NCI-H1417 (cell line): ENCODE data around the gene ADAM33.
A peak's percentile ranks its signal among the peaks of the same experiment; 100 is the strongest.

Source experiments
- DNase-seq, 3 experiments: peaks; one replicate each; lab custom pipeline; 2025; lab: John Stamatoyannopoulos, UW

The ADAM33 gene

DNA sequence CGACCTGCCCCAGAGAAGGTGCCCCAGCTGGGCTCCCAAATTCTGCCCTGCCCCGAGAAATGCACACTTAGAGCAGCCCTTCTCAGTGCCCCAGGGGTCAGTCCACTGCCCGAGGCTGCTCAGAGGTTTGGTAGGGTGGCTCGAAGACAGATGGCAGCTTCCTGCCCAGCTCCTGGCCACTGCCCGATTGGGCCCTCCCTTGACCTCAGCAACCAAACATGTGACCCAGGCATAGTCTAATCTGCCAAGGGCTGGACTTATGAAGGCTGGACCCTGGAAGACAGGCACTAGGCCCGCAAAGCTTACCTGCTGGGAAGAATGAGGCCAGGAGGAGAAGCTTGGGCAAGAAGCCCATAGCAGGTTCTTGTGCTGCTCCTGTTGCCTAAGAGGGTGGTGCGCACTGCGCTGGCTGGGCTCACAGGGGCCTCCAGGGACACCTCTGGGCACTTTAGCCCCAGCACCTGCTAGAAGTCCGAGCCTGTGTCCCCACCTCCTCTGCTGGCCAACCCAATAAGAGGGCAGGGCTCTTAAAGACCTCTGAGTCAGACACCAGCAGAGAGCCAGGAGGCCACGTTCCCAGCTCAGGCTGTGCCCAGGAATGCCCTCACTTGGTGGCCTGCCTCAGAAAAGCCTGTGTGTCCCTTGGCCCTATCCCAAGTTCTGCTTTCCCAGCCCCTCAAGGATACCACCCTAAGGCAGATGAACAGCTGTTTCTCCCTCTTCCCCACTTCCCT lies 25.1 kb upstream of the ADAM33 start:
- DNase-seq, result no peak

DNA sequence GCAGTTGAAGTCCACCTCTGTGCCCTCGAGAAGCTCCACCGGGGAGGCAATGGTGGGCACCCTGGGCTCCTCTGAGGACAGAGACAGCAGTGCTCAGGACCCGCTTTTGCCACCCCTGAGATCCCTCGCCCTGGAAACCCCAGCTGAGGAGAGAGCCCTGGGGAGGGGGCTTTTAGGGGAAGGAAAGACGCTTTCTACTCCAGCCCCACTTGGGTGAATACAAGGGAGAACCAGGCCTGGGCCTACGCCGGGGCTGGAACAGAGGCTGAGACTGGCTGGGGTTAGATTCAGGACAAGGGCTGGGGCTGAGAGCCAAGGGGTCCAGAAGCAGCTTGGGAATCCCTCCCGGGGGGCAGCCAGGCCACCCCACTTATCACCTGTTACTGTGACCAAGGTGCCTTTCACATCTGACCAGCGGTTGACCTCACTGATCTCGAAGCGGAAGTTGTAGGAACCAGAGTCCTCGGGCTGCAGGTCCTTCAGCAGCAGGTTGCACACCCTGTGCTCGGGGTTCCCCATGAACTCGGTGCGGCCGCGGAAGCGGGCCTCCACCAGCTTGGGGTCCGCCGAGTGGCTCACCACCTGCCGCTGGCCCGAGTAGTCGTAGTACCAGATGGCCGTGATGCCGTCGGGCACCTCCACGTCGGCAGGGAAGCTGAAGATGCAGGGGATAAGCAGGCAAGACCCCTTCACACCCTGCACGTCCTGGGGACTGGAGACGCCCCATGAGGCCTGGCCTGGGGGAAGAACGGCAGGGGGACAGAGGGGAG lies 24.3 kb upstream of the ADAM33 start:
- no peak for DNase-seq

DNA sequence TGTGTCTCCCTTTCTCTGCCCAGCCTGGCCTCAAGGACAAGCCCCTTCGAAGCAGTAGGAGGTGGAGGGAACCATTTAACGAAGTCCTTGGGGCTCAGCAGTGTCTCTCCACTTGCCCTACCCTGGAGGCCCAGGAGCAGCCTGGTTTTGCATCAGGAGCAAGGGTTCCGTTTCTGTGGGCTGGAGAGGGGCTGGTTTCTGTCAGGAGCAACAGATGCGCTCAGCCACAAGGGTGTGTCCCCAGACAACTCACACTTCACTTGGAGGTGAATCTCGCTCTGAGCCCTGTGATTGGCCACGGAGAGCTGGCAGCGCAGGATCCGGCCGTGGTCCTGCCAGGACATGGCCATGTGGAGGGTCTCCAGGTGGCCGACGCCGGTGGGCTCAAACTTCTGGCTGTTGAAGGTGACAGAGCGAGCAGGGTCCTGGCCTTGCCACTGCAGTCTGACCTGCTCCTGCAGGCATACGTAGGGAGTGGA lies 23.7 kb upstream of the ADAM33 start:
- DNase-seq, result no peak

DNA sequence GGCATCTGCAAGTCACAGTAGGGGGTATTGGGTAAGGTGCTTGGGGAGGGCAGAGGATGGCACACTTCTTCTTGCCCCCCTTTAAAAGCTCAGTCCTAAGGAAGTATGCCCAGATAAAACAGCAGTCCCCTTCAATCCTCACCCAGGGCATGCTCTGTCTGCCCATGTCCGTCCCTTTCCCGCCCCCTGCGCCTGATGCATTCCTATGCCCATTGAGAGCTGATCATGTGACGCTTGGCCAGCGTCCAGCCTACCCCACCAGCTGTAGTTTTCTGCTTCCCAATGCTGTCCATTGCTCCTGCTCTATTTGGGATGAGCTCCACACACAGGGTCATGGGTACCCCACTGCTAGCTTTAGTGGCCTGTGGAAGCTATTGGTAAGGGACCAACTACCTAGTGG lies 22.3 kb upstream of the ADAM33 start:
- DNase-seq, result peak in 1 of 3 experiments; percentile 29

DNA sequence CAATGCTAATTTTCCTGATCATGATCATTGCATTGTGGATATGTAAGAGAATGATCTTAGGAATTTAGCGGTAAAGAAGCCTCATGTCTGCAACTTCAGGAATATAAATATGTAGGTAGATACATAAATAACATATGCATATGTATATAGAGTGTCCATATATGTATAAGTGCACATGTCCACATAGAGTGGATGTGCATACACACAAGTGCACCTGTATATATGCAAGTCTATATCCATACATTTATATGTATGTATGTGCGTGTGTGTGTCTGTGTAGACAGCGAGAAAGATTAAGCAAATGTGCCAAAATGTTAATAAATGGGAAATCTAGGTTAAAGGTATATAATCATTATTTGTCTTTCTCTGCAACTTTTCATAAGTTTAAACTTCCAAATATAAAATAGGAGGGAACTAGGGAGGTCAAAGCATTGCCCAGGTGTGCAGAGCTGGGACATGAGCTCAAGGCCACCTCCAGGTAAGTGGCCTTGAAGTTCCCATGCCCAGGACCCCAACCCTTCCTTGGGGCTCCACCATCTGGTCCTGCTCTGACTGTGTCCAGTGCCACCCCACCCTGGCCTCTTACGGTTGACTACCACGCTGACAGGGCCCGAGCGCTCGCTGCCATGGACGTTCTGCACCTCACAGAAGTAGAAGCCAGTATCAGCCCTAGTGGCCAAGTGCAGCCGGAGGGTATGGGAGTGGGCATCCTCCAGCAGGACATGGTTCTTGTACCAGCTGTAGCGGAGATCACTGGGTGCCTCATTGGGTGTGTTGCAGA lies 21.0 kb upstream of the ADAM33 start:
- no peak for DNase-seq

DNA sequence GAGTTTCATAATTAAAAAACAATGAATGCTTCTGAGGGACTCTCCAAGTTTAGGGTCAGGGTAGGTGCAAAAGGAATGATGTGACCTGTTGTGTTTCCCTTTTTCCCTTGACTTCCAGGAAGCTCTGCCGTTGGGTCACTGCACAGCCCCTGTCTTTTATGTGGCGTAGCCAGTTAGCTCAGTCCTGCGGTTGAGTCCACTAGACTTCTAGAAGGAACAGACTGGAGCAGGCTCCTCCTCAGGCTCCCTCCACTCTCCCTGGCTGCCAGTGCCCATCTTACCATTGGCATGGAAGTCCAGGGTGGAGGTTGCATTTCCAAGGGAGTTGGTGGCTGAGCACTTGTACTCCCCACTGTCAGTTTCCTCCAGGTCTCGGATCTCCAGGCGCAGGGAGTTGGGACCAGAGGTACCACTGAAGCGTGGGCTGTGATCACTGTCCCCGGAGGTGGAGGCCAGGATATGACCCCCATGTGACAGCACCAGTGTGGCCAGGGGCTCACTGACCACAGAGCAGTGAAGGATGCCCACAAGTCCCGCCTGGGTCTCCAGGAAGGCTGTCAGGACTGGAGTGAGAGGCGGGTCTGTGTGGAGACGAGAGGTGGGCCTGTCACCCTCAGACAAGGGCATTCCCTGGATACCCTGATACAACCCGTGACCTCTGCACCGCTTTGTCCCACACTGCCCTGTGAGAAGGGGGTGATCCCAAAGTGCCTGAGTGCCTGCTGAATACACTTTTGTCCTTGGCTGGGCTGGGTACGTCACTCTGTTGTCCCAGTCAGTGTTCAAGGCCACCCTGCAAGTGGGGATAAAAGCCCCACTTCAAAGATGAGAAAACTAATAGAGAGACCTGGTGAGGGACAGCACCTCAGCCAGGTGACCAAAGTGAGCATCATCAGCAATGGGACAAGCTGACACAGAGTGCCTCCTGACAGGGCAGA lies 19.5 kb upstream of the ADAM33 start:
- DNase-seq, result no peak

DNA sequence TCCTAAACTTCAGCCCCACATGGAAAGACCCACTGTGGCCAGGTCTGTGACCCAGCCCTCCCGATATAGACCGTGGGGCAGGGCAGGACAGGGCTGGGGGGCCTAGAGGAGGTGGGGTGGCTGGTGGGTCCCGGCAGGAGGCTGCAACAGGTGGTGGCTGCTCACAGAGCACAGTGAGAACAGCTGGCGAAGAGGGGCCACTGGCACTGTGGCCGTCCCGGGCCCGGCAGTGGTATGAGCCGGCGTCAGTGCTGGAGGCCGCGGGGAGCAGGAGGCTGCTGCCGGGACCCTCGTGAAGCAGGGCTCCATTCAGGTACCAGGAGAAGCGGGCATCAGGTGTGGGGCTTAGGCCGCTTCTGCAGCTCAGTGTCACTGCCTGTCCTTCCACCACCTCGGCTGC lies 17.2 kb upstream of the ADAM33 start:
- no peak for DNase-seq

DNA sequence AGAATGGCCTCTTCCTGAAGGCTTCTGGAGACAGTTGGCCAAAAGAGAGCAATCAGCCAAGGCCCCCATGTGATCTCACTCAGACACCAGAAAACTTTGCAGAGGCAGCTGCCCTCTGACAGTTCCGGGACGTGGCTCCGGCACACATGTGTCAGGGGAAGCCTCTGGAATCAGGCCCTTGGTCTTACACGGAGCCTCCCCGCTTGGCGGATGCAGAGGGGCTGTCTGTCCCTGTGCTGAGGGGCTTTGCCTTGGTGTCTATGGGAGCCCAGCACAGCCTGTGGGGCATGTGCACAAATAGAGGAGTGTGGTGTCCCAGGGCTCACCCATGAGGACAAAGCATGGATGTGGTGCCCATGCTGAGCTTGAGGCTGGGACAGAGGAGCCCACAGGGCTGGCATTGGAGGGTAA lies 16.8 kb upstream of the ADAM33 start:
- no peak for DNase-seq

DNA sequence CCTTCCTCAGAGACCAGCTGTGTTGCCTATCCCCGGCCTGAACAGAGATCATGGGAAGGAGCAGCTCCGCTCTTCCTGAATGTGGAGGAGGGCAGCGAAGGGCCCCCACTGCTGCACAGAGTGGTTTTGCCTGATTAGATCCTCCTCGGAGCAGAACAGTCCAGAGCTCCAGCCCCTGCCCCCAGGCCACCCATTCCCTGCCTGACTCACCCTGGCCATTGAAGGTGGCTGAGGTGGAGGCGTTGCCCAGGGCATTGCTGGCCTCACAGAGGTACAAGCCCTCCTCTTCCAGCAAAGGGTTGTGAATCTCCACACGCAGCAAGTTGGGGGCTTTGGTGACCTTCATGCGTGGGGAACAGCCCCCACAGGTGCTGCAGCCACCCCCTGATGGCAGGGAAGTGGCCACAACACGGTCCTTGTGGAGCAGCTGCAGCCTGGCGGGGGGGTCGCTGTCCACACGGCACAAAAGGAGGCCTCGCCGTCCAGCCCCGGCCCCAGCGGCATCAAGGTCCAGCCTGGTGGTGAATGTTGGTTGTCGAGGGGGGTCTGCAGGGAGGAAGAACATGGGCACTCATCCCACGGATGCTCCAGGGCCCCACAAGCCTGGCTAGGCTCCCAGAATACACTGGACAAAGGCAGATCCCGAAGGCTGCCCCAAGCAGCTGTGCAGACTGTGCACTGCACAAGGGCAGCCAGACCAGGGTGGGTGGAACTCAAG lies 15.9 kb upstream of the ADAM33 start:
- no peak for DNase-seq

DNA sequence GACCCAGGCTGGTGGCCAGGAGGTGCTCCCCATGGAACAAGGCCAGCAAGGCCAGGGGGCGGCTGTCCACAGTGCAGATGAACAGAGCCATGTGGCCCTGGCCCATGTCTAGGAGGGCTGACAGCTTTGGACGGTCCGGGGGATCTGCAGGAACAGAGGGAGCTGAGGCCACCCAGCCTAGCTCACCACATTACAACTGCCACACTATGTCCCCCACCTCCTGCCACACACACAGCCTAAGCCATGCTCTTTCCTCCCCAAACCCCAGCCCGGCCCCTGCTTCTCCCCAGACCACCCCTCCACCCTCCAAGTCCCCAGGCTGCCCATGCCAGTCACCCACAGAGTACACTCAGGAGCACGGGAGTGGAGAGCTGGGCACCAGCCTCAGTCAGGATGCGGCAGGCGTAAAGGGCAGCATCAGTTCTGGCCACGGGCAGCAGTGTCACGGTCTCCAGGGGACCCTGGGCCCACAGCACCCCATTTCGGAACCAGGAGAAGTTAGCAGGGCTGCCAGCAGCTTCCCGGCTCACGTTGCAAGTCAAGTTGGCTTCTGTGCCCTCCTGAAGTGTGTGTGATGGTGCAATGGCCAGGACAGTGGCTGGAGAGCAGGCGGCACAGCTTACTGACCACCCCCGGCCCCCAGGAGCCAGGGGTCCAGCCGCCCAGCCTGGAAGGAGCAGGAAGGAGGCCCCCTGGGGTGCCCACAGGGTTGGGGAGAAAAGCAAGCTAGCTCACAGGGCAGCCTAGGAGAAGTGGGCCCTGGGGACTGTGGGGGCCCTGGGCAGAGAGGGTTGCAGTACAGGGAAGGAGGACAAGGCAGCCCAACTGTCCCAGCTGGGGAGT lies 15.2 kb upstream of the ADAM33 start:
- no peak for DNase-seq

DNA sequence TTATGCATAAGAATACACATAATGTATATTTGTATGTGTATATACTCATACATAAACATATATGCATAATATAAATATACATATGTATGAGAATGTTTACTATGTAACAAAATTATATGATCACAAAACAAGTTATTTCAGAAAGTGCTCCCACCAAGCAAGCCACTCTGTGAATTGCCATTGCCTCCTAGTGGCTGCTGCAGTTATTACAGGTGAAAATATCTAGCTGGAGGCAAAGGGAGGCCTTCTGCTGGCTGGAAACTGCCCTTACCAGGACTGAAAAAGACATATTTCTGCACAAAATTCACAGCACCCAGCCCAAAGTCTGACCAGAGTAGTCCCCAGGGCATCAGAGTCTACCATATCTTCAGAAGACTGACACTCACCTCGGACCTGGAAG lies 14.4 kb upstream of the ADAM33 start:
- peak in 1 of 3 experiments; percentile 41 for DNase-seq

DNA sequence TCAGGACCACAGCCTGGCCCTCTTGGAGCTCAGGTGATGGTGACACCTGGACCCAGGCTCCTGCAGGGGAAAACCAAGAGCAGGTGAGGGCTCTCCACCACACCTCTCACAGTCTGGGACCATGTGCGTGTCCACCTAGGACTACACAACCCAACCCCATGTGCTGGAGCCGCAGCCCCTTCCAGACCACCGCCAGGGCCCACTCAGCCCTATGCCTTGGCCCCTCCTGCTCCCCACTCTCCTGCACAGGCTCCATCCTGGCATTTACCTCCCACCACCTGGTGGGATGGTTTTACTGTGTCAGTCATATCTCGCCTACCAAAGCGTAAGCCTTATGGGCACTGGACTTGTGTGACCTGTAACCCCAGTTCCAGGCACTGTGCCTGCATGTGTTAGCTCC lies 13.1 kb upstream of the ADAM33 start:
- DNase-seq, result no peak

DNA sequence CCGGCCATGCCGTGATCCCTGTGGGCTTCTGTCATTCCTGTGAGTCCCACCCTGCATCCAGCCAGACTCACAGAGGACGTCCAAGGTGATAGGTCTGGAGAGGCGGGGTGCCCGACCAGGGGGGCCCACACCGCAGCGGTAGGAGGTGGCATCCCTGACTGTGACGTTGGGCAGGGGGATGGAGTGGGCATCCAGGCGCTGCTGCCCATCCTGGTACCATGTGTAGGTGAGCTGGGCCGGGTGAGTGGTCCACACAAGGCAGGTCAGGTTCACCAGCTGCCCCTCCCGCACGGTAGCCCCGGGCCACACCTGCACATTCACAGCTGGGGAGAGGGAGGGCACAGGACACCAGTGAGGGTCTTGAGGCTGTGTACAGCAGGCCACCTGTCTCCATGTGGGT lies 11.6 kb upstream of the ADAM33 start:
- DNase-seq, result no peak

DNA sequence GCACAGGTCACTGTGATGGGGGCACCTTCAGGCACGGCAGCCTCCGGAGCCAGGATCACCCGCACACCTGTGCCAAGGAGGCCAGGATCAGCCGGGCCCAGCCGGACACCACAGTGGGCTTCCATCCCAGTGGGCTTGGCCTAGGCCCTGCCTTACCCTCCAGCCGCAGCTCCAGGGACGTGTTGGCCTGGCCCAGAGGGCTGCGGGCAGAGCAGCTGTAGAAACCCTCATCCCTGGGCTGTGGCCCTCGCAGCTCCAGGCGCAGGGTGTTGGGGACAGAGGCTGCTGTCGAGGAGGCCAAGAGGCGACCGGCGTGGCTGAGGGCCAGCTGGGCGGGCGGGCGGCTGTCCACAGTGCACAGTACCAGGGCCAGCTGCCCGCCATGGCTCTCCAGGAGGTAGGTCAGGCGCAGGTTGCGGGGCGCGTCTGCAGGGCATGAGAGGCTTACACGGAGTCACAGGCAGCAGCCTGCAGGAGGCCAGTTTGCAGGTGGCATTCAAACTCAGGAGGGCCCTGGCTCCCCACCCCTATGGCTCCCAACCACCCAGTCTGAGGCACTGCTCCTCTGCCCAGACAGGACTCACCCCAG lies 11.0 kb upstream of the ADAM33 start:
- no peak for DNase-seq

DNA sequence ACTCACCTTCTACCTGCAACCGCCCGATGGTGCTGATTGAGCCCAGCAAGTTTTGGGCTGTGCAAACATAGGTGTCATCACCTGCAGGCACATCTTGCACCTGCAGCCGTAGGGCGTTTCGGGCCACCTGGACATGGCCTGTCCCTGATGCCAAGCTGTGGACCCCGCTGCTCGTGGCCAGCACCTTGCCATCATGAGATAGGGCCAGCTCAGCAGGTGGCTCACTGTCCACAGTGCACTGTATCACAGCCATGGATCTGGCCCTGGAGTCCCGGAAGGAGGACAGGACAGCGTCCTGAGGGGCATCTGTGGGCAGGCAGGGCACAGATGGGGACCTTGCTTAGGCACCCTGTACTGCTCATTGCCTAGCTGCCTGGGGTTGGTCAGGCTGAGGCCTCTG lies 10.1 kb upstream of the ADAM33 start:
- no peak for DNase-seq

DNA sequence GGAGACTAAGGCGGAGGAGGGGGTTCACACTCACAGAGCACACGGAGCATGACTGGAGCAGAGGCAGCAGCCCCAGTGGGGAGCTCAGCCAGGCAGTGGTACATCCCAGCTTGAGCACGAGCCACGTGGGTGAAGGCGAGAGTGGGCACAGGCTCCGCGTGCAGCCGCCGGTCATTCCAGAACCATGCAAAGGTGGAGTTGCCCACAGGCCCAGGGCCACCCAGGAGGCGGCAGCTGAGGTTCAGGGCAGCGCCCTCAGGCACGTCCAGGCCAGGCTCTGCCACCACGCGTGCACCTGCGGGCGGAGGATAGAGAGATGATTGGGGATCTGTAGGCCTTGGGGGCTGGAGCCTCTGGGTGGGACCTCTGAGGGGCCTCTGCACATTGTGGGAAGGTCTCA lies 9.5 kb upstream of the ADAM33 start:
- no peak for DNase-seq

DNA sequence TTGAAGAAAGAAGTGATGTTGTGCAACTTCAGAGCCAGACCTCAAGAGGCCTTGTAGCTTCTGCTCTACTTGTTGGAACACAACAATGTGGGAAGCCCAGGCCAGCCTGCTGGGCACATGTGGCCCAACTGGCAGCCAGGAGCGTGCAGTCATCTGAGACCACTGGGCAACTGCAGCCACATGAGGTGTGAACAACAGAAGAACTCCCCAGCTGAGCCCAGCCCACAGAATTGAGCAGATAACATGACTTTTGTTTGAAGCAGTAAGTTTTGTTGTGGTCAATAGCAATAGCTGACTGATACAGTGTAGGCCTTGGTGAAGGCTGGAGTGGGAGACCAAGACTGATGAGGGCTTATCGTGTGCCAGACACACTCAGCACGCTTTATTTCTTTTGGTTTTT lies 8.6 kb upstream of the ADAM33 start:
- no peak for DNase-seq

DNA sequence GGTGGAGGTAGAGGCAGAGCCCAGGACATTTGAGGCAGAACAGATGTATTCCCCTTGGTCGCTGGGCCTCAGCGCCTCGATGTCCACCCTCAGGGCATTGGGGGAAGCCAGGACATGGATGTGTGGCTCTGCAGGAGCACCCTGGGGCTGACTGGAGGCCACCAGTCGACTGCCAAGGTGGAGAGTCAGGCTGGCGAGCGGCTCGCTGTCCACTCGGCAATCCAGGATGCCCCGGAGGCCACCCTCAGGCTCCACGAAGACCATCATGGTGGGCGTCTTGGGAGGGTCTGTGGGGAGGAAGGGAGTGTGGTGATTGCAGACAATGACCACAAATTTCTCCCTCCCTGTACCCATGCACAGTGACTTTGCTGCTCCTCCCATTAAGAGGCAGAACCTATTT lies 8.2 kb upstream of the ADAM33 start:
- no peak for DNase-seq

DNA sequence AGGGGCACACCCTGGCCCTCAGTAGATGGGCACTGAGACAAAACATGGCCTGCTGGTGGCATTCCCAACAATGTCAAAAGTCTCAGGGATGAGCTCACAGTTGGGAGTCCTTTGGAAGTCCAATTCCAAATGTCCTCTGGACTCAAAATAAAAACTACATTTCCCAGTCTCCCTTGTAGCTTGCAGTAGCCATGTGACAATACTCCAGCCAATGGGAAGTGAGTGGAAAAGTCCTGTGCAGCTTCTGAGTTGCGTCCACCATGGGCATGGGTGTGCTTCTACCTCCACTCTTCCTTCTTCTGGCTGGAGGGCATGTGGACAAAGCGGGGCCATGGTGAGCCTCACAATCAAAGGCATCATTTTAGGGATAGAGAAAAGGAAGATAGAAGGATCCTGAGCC lies 5.8 kb upstream of the ADAM33 start:
- peak in 1 of 3 experiments; percentile 43 for DNase-seq
